Thyroid gland (tissue), 4 donors: Measurements from ENCODE around the gene RCAN2. TPM values are rescaled to one million over a fixed set of nuclear protein-coding genes. Genes with fewer than 3 reads are reported as not detected.

Experiments
- DNase-seq, 2 donors: peaks; one replicate each; pipeline ENCODE4 v3.0.0-alpha.2; 2019
- H3K27ac ChIP-seq, 3 donors: fragments of 200-600 bp; sonication (generic); 1 replicate in 2 of 3; 2 replicates in 1 of 3; pipeline ENCODE4 v1.5.1; 2016 to 2019; ENCODE audit warnings: mild to moderate bottlenecking in 1 of 3, moderate library complexity in 1 of 3
- H3K27me3 ChIP-seq: fragments of 200-600 bp; sonication (generic); one replicate; pipeline ENCODE4 v1.5.1; 2019
- H3K36me3 ChIP-seq, 2 donors: fragments of 200-600 bp; sonication (generic); one replicate each; pipeline ENCODE4 v1.5.1; 2016 to 2019
- H3K4me1 ChIP-seq, 2 donors: fragments of 200-600 bp; sonication (generic); one replicate each; pipeline ENCODE4 v1.5.1; 2017 to 2019
- H3K4me3 ChIP-seq, 3 donors: fragments of 200-600 bp; sonication (generic); replicated peaks in 1 of 3; 1 replicate in 2 of 3; 2 replicates in 1 of 3; pipeline ENCODE4 v1.5.1; 2016; ENCODE audit warnings: mild to moderate bottlenecking in 1 of 3
- H3K9me3 ChIP-seq: fragments of 200-600 bp; sonication (generic); one replicate; pipeline ENCODE4 v1.5.1; 2017
- POLR2A ChIP-seq, 2 donors: fragments of 450-650 bp; IDR thresholded peaks; one replicate each; pipeline ENCODE4 v1.6.1; 2017; ENCODE audit warnings: antibody characterized with exemption in 2 of 2, mild to moderate bottlenecking in 2 of 2, moderate library complexity in 1 of 2
- WGBS, 2 donors: methylation state at CpG; one replicate each; pipeline ENCODE4 v1.1.5; 2017; 5-methylcytosine and 5-hydroxymethylcytosine counted together
- intact Hi-C: fragments of 100-400 bp; cut with DNase I; formaldehyde crosslinking; loops from one replicate; pipeline ENCODE4 v1.15.1; 2023
- total RNA-seq, 4 donors: library from RNA; depleted of rRNA; stranded (reverse); fragments of >200 nt; gene quantifications; one replicate each; pipeline ENCODE4 v1.2.3, GENCODE V29; 2016
- TF ChIP-seq, protein P1 (sequence below), 6 experiments: fragments of 200-600 bp in 3 of 6; fragments of 450-650 bp in 3 of 6; sonication (generic) in 3 of 6; IDR thresholded peaks; one replicate each; pipeline ENCODE4 v1.5.1; 2016 to 2019; ENCODE audit warnings: antibody characterized with exemption in 6 of 6, mild to moderate bottlenecking in 2 of 6, inconsistent platforms in 1 of 6, moderate library complexity in 1 of 6

The RCAN2 gene
- total RNA-seq, 4 donors from 2014 or later: 14.0 to 33.2 (median 23.3) TPM

DNA sequence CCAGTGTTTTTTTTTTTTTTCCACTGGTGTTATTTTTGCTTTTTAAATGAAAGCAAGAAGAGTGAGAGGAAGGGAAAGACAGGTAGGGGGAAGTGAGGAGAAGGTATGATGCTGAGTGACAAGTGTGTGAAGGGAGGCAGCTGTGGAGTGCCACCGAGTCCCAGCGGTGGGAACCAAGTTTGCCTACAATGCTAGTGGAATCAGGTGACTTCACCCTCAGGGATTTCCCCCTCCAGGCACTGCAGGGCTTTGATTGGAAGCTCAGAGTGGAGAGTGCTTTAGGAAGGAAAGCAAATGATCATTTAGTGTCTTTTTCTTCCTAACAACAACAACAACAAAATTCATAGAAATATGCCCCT, 200.0 kb downstream of the RCAN2 start:
- H3K4me1 ChIP-seq: no peaks in the 10 kb centered on the region
- WGBS, 2 donors: 42 to 57% methylated on average over 2 of the region's 2 CpGs
- TF ChIP-seq POLR2A (IDR thresholded peaks at IDR 0.05): no peak
- TF ChIP-seq, protein P1, sequence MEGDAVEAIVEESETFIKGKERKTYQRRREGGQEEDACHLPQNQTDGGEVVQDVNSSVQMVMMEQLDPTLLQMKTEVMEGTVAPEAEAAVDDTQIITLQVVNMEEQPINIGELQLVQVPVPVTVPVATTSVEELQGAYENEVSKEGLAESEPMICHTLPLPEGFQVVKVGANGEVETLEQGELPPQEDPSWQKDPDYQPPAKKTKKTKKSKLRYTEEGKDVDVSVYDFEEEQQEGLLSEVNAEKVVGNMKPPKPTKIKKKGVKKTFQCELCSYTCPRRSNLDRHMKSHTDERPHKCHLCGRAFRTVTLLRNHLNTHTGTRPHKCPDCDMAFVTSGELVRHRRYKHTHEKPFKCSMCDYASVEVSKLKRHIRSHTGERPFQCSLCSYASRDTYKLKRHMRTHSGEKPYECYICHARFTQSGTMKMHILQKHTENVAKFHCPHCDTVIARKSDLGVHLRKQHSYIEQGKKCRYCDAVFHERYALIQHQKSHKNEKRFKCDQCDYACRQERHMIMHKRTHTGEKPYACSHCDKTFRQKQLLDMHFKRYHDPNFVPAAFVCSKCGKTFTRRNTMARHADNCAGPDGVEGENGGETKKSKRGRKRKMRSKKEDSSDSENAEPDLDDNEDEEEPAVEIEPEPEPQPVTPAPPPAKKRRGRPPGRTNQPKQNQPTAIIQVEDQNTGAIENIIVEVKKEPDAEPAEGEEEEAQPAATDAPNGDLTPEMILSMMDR (IDR thresholded peaks at IDR 0.05): no peak
- no peaks in the 10 kb centered on the region for H3K27me3 ChIP-seq
- H3K36me3 ChIP-seq: no peaks in the 10 kb centered on the region
- no peak for DNase-seq
- intact Hi-C loops: no loop called here
- H3K4me3 ChIP-seq: no peak overlapping the region
- H3K9me3 ChIP-seq: no peaks in the 10 kb centered on the region
- no peak overlapping the region for H3K27ac ChIP-seq

- H3K4me3 ChIP-seq: no peak overlapping the region
- H3K36me3 ChIP-seq: no peaks in the 10 kb centered on the region
- H3K27ac ChIP-seq: no peak overlapping the region
- WGBS, 2 donors: 71 to 78% methylated on average over 4 of the region's 4 CpGs
- H3K4me1 ChIP-seq: no peaks in the 10 kb centered on the region
- H3K9me3 ChIP-seq: no peaks in the 10 kb centered on the region
- intact Hi-C loops: no loop called here
- H3K27me3 ChIP-seq: no peaks in the 10 kb centered on the region
- TF ChIP-seq, protein P1 (IDR thresholded peaks at IDR 0.05): no peak
- TF ChIP-seq POLR2A (IDR thresholded peaks at IDR 0.05): no peak
- no peak for DNase-seq
These were observed 200.6 kb downstream of the RCAN2 start for GRCh38 chr6:46290421-46291274.

- TF ChIP-seq, protein P1 (IDR thresholded peaks at IDR 0.05): no peak
These were observed 201.4 kb downstream of the RCAN2 start for GRCh38 chr6:46289898-46290297.

DNA sequence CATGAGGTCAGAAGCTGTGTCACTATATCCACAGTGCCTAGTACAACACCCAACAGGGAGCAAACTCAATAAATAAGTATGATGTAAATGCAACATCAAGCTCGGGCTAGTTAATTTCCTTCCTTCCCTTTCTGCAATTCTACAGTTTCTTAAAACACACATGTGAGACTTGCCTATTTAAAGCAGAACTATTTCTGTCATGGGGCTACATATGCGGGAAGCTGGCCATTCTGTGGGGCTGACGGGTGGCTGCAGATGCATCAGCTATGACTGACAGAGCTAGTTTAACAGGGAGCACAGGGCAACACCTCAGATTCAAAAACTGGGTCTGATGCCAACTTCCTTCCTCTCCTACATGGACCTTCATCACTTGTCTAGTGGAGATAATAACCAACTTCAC, 202.4 kb downstream of the RCAN2 start:
- Histone ChIP-seq H3K27me3 (no peaks in the 10 kb centered on the region), H3K9me3 (no peaks in the 10 kb centered on the region), H3K27ac (no peak overlapping the region), H3K4me3 (no peak overlapping the region), H3K4me1 (no peaks in the 10 kb centered on the region), H3K36me3 (no peaks in the 10 kb centered on the region)
- TF ChIP-seq, protein P1 (IDR thresholded peaks at IDR 0.05): no peak
- TF ChIP-seq POLR2A (IDR thresholded peaks at IDR 0.05): no peak
- intact Hi-C loops: no loop called here
- 72 to 78% methylated on average over 3 of the region's 3 CpGs for WGBS, 2 donors
- no peak for DNase-seq

More at GRCh38 chr6:46289898-46290297, 201.4 kb downstream of the RCAN2 start:
- no peaks in the 10 kb centered on the region for H3K36me3 ChIP-seq
- DNase-seq: no peak
- 90 to 97% methylated on average over 2 of the region's 2 CpGs for WGBS, 2 donors
- no peak overlapping the region for H3K4me3 ChIP-seq
- no peaks in the 10 kb centered on the region for H3K27me3 ChIP-seq
- H3K4me1 ChIP-seq: no peaks in the 10 kb centered on the region
- no peak overlapping the region for H3K27ac ChIP-seq
- intact Hi-C loops: no loop called here
- no peaks in the 10 kb centered on the region for H3K9me3 ChIP-seq

DNA sequence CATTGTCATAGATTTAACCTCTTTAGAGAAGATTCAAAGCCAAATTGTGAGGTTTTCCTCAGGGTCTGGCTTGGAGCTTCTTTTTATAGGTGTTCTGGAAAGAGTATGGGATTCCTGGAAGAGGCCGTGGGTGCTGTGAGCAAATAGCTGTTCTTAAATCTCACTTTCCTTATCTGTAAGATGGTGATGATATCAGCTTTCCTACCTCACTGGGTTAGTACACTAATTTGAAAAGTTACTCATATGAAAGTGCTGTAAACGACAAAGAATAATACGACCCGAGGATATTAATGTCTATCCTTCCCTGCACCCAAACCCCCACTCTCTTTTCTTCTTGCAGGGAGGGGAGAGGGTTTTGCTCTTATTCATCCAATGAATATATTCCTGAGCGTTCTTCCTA, 203.6 kb downstream of the RCAN2 start:
- Histone ChIP-seq H3K4me1 (no peaks in the 10 kb centered on the region), H3K9me3 (no peaks in the 10 kb centered on the region), H3K27ac (no peak overlapping the region), H3K27me3 (no peaks in the 10 kb centered on the region), H3K36me3 (no peaks in the 10 kb centered on the region), H3K4me3 (no peak overlapping the region)
- intact Hi-C loops: no loop called here
- WGBS, 2 donors: 92 to 93% methylated on average over 5 of the region's 5 CpGs
- DNase-seq: no peak
- TF ChIP-seq, protein P1 (IDR thresholded peaks at IDR 0.05): no peak
- TF ChIP-seq POLR2A (IDR thresholded peaks at IDR 0.05): no peak
